A673 (cell line): ENCODE results near the gene EXOC8.

Experiments used
- EZH2 ChIP-seq: fragments of 200-600 bp; sonication (generic); IDR thresholded peaks from 2 replicates; pipeline ENCODE4 v1.6.1; 2017; ENCODE audit warnings: borderline replicate concordance, low read depth, mild to moderate bottlenecking, mixed read lengths, antibody characterized with exemption, low read length; ENCODE audit not compliant: poor library complexity, severe bottlenecking
- TF ChIP-seq, protein P1 (sequence below): fragments of 300-800, 200-600 bp; sonication (generic); conservative IDR thresholded peaks from 2 replicates; pipeline ENCODE4 v1.5.1; 2017; ENCODE audit warnings: low read depth, mild to moderate bottlenecking, antibody characterized with exemption, low read length, moderate library complexity, mixed read lengths

DNA sequence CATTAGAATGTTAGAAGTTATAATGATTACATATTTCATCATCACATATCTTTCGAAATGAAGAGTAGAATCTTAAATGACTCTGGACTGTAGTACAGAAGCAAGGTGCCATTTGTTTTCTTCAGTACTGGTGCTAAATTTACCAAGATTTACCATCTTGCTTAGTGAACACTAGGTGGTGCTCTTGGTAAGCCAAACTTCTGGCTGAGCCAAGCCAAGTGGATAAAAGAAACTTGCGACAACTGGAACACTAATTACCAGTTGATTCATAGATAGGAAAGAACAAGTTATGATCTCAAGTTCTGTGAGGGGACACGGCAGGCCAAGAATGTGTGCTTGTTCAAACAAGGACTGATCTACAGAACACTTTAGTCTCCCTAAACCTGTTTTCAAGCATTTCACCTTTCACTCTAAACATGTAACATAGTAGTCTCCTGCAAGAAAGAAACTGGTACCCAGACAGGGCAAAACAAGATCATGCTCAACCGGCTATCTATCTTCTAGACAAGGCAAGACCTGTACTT, 20.2 kb upstream of the EXOC8 start:
- TF ChIP-seq, protein P1, sequence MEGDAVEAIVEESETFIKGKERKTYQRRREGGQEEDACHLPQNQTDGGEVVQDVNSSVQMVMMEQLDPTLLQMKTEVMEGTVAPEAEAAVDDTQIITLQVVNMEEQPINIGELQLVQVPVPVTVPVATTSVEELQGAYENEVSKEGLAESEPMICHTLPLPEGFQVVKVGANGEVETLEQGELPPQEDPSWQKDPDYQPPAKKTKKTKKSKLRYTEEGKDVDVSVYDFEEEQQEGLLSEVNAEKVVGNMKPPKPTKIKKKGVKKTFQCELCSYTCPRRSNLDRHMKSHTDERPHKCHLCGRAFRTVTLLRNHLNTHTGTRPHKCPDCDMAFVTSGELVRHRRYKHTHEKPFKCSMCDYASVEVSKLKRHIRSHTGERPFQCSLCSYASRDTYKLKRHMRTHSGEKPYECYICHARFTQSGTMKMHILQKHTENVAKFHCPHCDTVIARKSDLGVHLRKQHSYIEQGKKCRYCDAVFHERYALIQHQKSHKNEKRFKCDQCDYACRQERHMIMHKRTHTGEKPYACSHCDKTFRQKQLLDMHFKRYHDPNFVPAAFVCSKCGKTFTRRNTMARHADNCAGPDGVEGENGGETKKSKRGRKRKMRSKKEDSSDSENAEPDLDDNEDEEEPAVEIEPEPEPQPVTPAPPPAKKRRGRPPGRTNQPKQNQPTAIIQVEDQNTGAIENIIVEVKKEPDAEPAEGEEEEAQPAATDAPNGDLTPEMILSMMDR, result peak; percentile 81
- TF ChIP-seq EZH2, result no peak
